Esophagus muscularis mucosa (tissue), 4 donors: ENCODE measurements around the gene RBM15.

Experiments used
- CTCF ChIP-seq, 3 experiments: fragments of 200-600 bp in 2 of 3; fragments of 450-650 bp in 1 of 3; sonication (generic) in 2 of 3; IDR thresholded peaks; one replicate each; pipeline ENCODE4 v1.5.1; 2017 to 2019; ENCODE audit warnings: antibody characterized with exemption in 3 of 3, mild to moderate bottlenecking in 2 of 3, moderate library complexity in 1 of 3
- EP300 ChIP-seq: sonication (generic); formaldehyde crosslinking; IDR thresholded peaks from one replicate; pipeline ENCODE4 v1.6.1; 2017; ENCODE audit warnings: antibody characterized with exemption
- POLR2A ChIP-seq: fragments of 450-650 bp; IDR thresholded peaks from one replicate; pipeline ENCODE4 v1.6.1; 2017; ENCODE audit warnings: antibody characterized with exemption, moderate library complexity, mild to moderate bottlenecking, low read depth
- POLR2AphosphoS5 ChIP-seq, 2 donors: sonication (generic); formaldehyde crosslinking; IDR thresholded peaks; one replicate each; pipeline ENCODE4 v1.6.1; 2017; ENCODE audit warnings: antibody characterized with exemption in 2 of 2

GRCh38 chr1:110328700-110329099 lies 10.5 kb upstream of the RBM15 start:
- TF ChIP-seq POLR2A, result no peak
- TF ChIP-seq CTCF (IDR thresholded peaks at IDR 0.05), result no peak
- no peak for TF ChIP-seq POLR2AphosphoS5 (IDR thresholded peaks at IDR 0.05)
- no peak for TF ChIP-seq EP300
